Measurements from ENCODE around the gene NLRC5.

DNA sequence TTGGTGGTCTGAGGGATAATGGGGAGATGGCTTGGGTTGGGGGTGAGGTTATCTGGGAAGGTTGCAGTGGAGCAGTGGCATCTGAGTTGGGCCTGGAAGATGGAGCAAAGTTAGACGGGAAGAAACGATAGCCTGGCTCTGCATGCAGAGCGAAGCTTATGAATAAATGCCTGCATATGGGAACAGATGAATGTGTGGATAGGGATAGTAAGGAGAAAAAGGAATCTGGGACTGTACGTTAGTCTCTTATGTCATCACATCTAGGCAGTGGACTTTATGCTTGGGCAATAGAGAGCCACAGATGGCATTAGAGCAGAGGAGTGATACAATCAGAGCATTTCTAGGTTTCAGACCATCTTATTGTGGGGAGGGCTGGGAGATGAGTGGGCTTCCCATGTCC lies 136.0 kb downstream of the NLRC5 start:
- TF ChIP-seq KDM1A (IDR thresholded peaks at IDR 0.05), result no peak
- TF ChIP-seq BHLHE40 (IDR thresholded peaks at IDR 0.05; ENCODE audit: low read length), result no peak
- no peak for TF ChIP-seq NFRKB (IDR thresholded peaks at IDR 0.05; ENCODE audit: low read depth)
- TF ChIP-seq, protein P1, sequence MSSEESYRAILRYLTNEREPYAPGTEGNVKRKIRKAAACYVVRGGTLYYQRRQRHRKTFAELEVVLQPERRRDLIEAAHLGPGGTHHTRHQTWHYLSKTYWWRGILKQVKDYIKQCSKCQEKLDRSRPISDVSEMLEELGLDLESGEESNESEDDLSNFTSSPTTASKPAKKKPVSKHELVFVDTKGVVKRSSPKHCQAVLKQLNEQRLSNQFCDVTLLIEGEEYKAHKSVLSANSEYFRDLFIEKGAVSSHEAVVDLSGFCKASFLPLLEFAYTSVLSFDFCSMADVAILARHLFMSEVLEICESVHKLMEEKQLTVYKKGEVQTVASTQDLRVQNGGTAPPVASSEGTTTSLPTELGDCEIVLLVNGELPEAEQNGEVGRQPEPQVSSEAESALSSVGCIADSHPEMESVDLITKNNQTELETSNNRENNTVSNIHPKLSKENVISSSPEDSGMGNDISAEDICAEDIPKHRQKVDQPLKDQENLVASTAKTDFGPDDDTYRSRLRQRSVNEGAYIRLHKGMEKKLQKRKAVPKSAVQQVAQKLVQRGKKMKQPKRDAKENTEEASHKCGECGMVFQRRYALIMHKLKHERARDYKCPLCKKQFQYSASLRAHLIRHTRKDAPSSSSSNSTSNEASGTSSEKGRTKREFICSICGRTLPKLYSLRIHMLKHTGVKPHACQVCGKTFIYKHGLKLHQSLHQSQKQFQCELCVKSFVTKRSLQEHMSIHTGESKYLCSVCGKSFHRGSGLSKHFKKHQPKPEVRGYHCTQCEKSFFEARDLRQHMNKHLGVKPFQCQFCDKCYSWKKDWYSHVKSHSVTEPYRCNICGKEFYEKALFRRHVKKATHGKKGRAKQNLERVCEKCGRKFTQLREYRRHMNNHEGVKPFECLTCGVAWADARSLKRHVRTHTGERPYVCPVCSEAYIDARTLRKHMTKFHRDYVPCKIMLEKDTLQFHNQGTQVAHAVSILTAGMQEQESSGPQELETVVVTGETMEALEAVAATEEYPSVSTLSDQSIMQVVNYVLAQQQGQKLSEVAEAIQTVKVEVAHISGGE (CRISPR knock-in tag; IDR thresholded peaks at IDR 0.05), result no peak
- TF ChIP-seq, protein P2, sequence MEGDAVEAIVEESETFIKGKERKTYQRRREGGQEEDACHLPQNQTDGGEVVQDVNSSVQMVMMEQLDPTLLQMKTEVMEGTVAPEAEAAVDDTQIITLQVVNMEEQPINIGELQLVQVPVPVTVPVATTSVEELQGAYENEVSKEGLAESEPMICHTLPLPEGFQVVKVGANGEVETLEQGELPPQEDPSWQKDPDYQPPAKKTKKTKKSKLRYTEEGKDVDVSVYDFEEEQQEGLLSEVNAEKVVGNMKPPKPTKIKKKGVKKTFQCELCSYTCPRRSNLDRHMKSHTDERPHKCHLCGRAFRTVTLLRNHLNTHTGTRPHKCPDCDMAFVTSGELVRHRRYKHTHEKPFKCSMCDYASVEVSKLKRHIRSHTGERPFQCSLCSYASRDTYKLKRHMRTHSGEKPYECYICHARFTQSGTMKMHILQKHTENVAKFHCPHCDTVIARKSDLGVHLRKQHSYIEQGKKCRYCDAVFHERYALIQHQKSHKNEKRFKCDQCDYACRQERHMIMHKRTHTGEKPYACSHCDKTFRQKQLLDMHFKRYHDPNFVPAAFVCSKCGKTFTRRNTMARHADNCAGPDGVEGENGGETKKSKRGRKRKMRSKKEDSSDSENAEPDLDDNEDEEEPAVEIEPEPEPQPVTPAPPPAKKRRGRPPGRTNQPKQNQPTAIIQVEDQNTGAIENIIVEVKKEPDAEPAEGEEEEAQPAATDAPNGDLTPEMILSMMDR (IDR thresholded peaks at IDR 0.05 in 2 of 3, conservative IDR thresholded peaks at IDR 0.05 in 1 of 3; ENCODE audit: insufficient read depth in 2 of 3, low read depth in 1 of 3, low read length in 3 of 3), result no peak
- TF ChIP-seq MTA3 (IDR thresholded peaks at IDR 0.05; ENCODE audit: borderline replicate concordance), result no peak
- TF ChIP-seq CHD4 (IDR thresholded peaks at IDR 0.05; ENCODE audit: insufficient read depth, insufficient replicate concordance, low read depth, low read length, poor library complexity, severe bottlenecking), result no peak
- TF ChIP-seq THRAP3 (IDR thresholded peaks at IDR 0.05; ENCODE audit: borderline replicate concordance), result no peak
- TF ChIP-seq, protein P3, sequence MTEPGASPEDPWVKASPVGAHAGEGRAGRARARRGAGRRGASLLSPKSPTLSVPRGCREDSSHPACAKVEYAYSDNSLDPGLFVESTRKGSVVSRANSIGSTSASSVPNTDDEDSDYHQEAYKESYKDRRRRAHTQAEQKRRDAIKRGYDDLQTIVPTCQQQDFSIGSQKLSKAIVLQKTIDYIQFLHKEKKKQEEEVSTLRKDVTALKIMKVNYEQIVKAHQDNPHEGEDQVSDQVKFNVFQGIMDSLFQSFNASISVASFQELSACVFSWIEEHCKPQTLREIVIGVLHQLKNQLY (CRISPR knock-in tag; conservative IDR thresholded peaks at IDR 0.05), result no peak
